HK-2 (cell line): ENCODE results near the gene MEI4.

Experiments used
- DNase-seq: peaks from one replicate; pipeline ENCODE4 v3.0.0-alpha.2; 2018; ENCODE audit not compliant: unreplicated experiment

MEI4 gene

GRCh38 chr6:77962070-77962469 is 309.2 kb downstream of the MEI4 start:
- no peak for DNase-seq

- DNase-seq, result no peak
These were observed 312.6 kb downstream of the MEI4 start for GRCh38 chr6:77965449-77965848.

GRCh38 chr6:77972334-77972733 is 319.5 kb downstream of the MEI4 start:
- no peak for DNase-seq
